K562 (cell line): Measurements from ENCODE around the gene PRDM12. TPM values are rescaled to one million over a fixed set of nuclear protein-coding genes. Genes with fewer than 3 reads are reported as not detected.
A peak's percentile ranks its signal among the peaks of the same experiment; 100 is the strongest.

Experiments used
- CAMTA2 ChIP-seq: fragments of 250-450 bp; sonication (Bioruptor Pico); conservative IDR thresholded peaks from 2 replicates; pipeline ENCODE4 v1.5.1; 2022
- NBN ChIP-seq: fragments of 450-650 bp; IDR thresholded peaks from 2 replicates; pipeline ENCODE4 v1.6.1; 2016; ENCODE audit warnings: low read depth, mild to moderate bottlenecking
- PYGO2 ChIP-seq: fragments of 450-650 bp; IDR thresholded peaks from 2 replicates; pipeline ENCODE4 v1.6.1; 2016; ENCODE audit warnings: mild to moderate bottlenecking, missing genetic modification characterization, moderate library complexity, missing compliant biosample characterization
- RBBP5 ChIP-seq: fragments of 200-600 bp; sonication (generic); IDR thresholded peaks from 2 replicates; pipeline ENCODE4 v1.6.1; 2012; ENCODE audit warnings: borderline replicate concordance, mild to moderate bottlenecking, low read length, control low read depth, inconsistent platforms; ENCODE audit not compliant: insufficient read depth, poor library complexity, severe bottlenecking
- SMARCB1 ChIP-seq: IDR thresholded peaks from 2 replicates; pipeline ENCODE4 v1.6.1; 2011; ENCODE audit warnings: improper control_type of control experiment, low read depth; ENCODE audit not compliant: insufficient read length
- TOE1 ChIP-seq, 2 experiments: fragments of 450-650 bp in 1 of 2; sonication (generic) in 1 of 2; formaldehyde crosslinking in 1 of 2; IDR thresholded peaks; 2 replicates each; pipeline versions ENCODE4 v1.7.1 to v1.8.0; 2016 to 2022; ENCODE audit warnings: borderline replicate concordance in 2 of 2, mild to moderate bottlenecking in 2 of 2, antibody characterized with exemption in 1 of 2, inconsistent platforms in 1 of 2, low read depth in 1 of 2, missing genetic modification reagents in 1 of 2, moderate library complexity in 1 of 2
- ZNF280A ChIP-seq: fragments of 450-650 bp; IDR thresholded peaks from 2 replicates; pipeline ENCODE4 v1.6.1; 2018; ENCODE audit warnings: mild to moderate bottlenecking, low read depth; ENCODE audit not compliant: partially characterized antibody
- ZNF318 ChIP-seq, 2 experiments: fragments of 450-650 bp; IDR thresholded peaks; 2 replicates each; pipeline ENCODE4 v1.6.1; 2016; ENCODE audit warnings: mild to moderate bottlenecking in 2 of 2, borderline replicate concordance in 1 of 2, low read depth in 1 of 2, moderate library complexity in 1 of 2
- ZNF551 ChIP-seq: fragments of 250-450 bp; sonication (Bioruptor Pico); IDR thresholded peaks from 2 replicates; pipeline ENCODE4 v1.5.0; 2021; ENCODE audit warnings: mild to moderate bottlenecking, moderate library complexity
- polyA plus RNA-seq, 8 experiments: library from polyadenylated mRNA; depleted of rRNA in 4 of 8; stranded (reverse) in 5 of 8; unstranded in 3 of 8; fragments of >200 nt; fragmentation: Nextera tagmentation in 2 of 8; fragmentation: Illumina TruSeq in 1 of 8; extraction: Ambion mirVana in 2 of 8; extraction: Trizol in 1 of 8; gene quantifications; 2 replicates each; pipeline versions ENCODE4 v1.2.1 to v1.2.3, GENCODE V29; 2011 to 2014; ENCODE audit warnings: inconsistent platforms in 1 of 8, missing spikeins in 1 of 8
- total RNA-seq, 7 experiments: library from RNA; depleted of rRNA in 6 of 7; stranded (reverse); fragments of >200 nt in 6 of 7; fragmentation: Illumina TruSeq in 2 of 7; extraction: Trizol in 2 of 7; gene quantifications; 2 replicates each; pipeline versions ENCODE4 v1.2.1 to v1.2.3, GENCODE V29; 2011 to 2021; ENCODE audit warnings: low replicate concordance in 1 of 7
- TF ChIP-seq, protein P1 (sequence below), 2 experiments: fragments of 200-800 bp in 1 of 2; sonication (Bioruptor generic) in 1 of 2; sonication (generic) in 1 of 2; formaldehyde crosslinking in 1 of 2; IDR thresholded peaks in 1 of 2; conservative IDR thresholded peaks in 1 of 2; 2 replicates each; pipeline versions ENCODE4 v1.5.0 to v1.6.1; 2016 to 2020; ENCODE audit warnings: missing compliant biosample characterization in 1 of 2, missing genetic modification characterization in 1 of 2, missing genetic modification reagents in 1 of 2

Gene PRDM12
- total and polyA plus RNA-seq, 9 of the 15 experiments (the other 6 are each of a cell fraction or from before 2014, with no cell fraction given): 0.04 to 0.22 (median 0.07) TPM; not detected in 3

GRCh38 chr9:130693426-130694191, 29.2 kb downstream of the PRDM12 start, which contains the start of gene EXOSC2 (continued):
- TF ChIP-seq PYGO2: no peak
- TF ChIP-seq CAMTA2 (CRISPR knock-in tag): no peak
- no peak for TF ChIP-seq ZNF280A
- no peak; the same call in 1 of the 2 replicates for TF ChIP-seq TOE1 (IDR thresholded peaks at IDR 0.05; ENCODE audit: borderline replicate concordance)
- 0 out of 2 replicates have a peak, but pooled peaks have one; percentile 76 for TF ChIP-seq TOE1 (CRISPR knock-in tag; IDR thresholded peaks at IDR 0.05; ENCODE audit: borderline replicate concordance, low read depth)
- TF ChIP-seq ZNF551 (CRISPR knock-in tag): no peak
- TF ChIP-seq, protein P1, sequence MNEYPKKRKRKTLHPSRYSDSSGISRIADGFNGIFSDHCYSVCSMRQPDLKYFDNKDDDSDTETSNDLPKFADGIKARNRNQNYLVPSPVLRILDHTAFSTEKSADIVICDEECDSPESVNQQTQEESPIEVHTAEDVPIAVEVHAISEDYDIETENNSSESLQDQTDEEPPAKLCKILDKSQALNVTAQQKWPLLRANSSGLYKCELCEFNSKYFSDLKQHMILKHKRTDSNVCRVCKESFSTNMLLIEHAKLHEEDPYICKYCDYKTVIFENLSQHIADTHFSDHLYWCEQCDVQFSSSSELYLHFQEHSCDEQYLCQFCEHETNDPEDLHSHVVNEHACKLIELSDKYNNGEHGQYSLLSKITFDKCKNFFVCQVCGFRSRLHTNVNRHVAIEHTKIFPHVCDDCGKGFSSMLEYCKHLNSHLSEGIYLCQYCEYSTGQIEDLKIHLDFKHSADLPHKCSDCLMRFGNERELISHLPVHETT (CRISPR knock-in tag; conservative IDR thresholded peaks at IDR 0.05 in 1 of 2, IDR thresholded peaks at IDR 0.05 in 1 of 2): peak in 1 of 2 experiments; percentile 42; a peak in 1 of 4 replicates
- no peak for TF ChIP-seq ZNF318 (IDR thresholded peaks at IDR 0.05; ENCODE audit: borderline replicate concordance in 1 of 2, low read depth in 1 of 2)
- peak; percentile 90 for TF ChIP-seq RBBP5
- TF ChIP-seq SMARCB1: no peak
- no peak for TF ChIP-seq NBN
